ENCODE measurements around the gene R3HDM2. TPM values are rescaled to one million over a fixed set of nuclear protein-coding genes. Genes with fewer than 3 reads are reported as not detected.

R3HDM2 gene
- total RNA-seq, 1 experiment from 2014 or later, result 64.8 TPM

- peaks cover 79% of the 10 kb centered on the region for H3K27me3 Mint-ChIP-seq (ENCODE audit: insufficient read depth, unreplicated experiment)
- intact Hi-C loops (cut with micrococcal nuclease), result no loop called here
- TF ChIP-seq CTCF (IDR thresholded peaks at IDR 0.05; ENCODE audit: unreplicated experiment), result no peak
- CTCF ChIA-PET, result interaction anchor here (0.5 to 6.6 kb wide), 7 partner anchors 8 to 269 kb away, joined by 3 to 59 read pairs (median 3); partner anchors contain the start of gene INHBE
- H3K4me3 Mint-ChIP-seq (ENCODE audit: unreplicated experiment), result no peak overlapping the region
- peaks cover 4% of the 10 kb centered on the region for H3K36me3 Mint-ChIP-seq (ENCODE audit: insufficient read depth, unreplicated experiment)
- peaks cover 6% of the 10 kb centered on the region for H3K4me1 Mint-ChIP-seq (ENCODE audit: insufficient read depth, unreplicated experiment)
- DNase-seq (ENCODE audit: unreplicated experiment), result no peak
- BruUV-seq (replicated peaks), result no TSS peak
- H3K27ac Mint-ChIP-seq (ENCODE audit: low read depth, unreplicated experiment), result no peak overlapping the region
- H3K9me3 Mint-ChIP-seq (ENCODE audit: unreplicated experiment), result no peaks in the 10 kb centered on the region
- POLR2A ChIA-PET, result interaction anchor here (0.6 to 1.0 kb wide), 3 partner anchors 9 to 837 kb away, joined by 3 to 4 read pairs (median 4); no protein-coding TSS in a partner anchor
Measured at GRCh38 chr12:57465747-57466505, 35.1 kb upstream of the R3HDM2 start.

GRCh38 chr12:57465030-57465746, 34.3 kb upstream of the R3HDM2 start:
- Mint-ChIP-seq H3K4me1 (ENCODE audit: insufficient read depth, unreplicated experiment) (peaks cover 11% of the 10 kb centered on the region), H3K36me3 (ENCODE audit: insufficient read depth, unreplicated experiment) (peaks cover 4% of the 10 kb centered on the region), H3K27me3 (ENCODE audit: insufficient read depth, unreplicated experiment) (peaks cover 82% of the 10 kb centered on the region), H3K4me3 (ENCODE audit: unreplicated experiment) (no peak overlapping the region), H3K9me3 (ENCODE audit: unreplicated experiment) (no peaks in the 10 kb centered on the region), H3K27ac (ENCODE audit: low read depth, unreplicated experiment) (no peak overlapping the region)
- CTCF ChIA-PET, result interaction anchor here (0.5 to 6.6 kb wide), 6 partner anchors 12 to 270 kb away, joined by 3 to 59 read pairs (median 3); partner anchors contain the start of gene INHBE
- intact Hi-C loops (cut with micrococcal nuclease), result no loop called here
- BruUV-seq (replicated peaks), result no TSS peak
- POLR2A ChIA-PET, result interaction anchor here (0.6 to 1.0 kb wide), 3 partner anchors 9 to 836 kb away, joined by 3 to 4 read pairs (median 4); no protein-coding TSS in a partner anchor
- no peak for TF ChIP-seq CTCF (IDR thresholded peaks at IDR 0.05; ENCODE audit: unreplicated experiment)
- no peak for DNase-seq (ENCODE audit: unreplicated experiment)

GRCh38 chr12:57464569-57464968, 33.7 kb upstream of the R3HDM2 start:
- Mint-ChIP-seq H3K36me3 (ENCODE audit: insufficient read depth, unreplicated experiment) (peaks cover 4% of the 10 kb centered on the region), H3K27ac (ENCODE audit: low read depth, unreplicated experiment) (no peak overlapping the region), H3K9me3 (ENCODE audit: unreplicated experiment) (no peaks in the 10 kb centered on the region), H3K4me3 (ENCODE audit: unreplicated experiment) (no peak overlapping the region), H3K27me3 (ENCODE audit: insufficient read depth, unreplicated experiment) (peaks cover 81% of the 10 kb centered on the region), H3K4me1 (ENCODE audit: insufficient read depth, unreplicated experiment) (peaks cover 17% of the 10 kb centered on the region)
- POLR2A ChIA-PET, result interaction anchor here (1.0 kb wide), 1 partner anchor 8 kb away, joined by 4 read pairs; no protein-coding TSS in a partner anchor
- no TSS peak for BruUV-seq (replicated peaks)
- intact Hi-C loops (cut with micrococcal nuclease), result no loop called here
- CTCF ChIA-PET, result interaction anchor here (0.6 to 6.6 kb wide), 3 partner anchors 12 to 228 kb away, joined by 3 to 59 read pairs (median 4); partner anchors contain the start of gene INHBE
- no peak for DNase-seq (ENCODE audit: unreplicated experiment)
- no peak for TF ChIP-seq CTCF (IDR thresholded peaks at IDR 0.05; ENCODE audit: unreplicated experiment)

GRCh38 chr12:57462912-57463253, 32.0 kb upstream of the R3HDM2 start:
- Mint-ChIP-seq H3K27me3 (ENCODE audit: insufficient read depth, unreplicated experiment) (peaks cover 64% of the 10 kb centered on the region), H3K36me3 (ENCODE audit: insufficient read depth, unreplicated experiment) (peaks cover 9% of the 10 kb centered on the region), H3K9me3 (ENCODE audit: unreplicated experiment) (no peaks in the 10 kb centered on the region), H3K4me1 (ENCODE audit: insufficient read depth, unreplicated experiment) (peaks cover 25% of the 10 kb centered on the region), H3K27ac (ENCODE audit: low read depth, unreplicated experiment) (peak overlapping the region; percentile 67), H3K4me3 (ENCODE audit: unreplicated experiment) (peak overlapping the region; percentile 70)
- CTCF ChIA-PET, result interaction anchor here (0.6 to 6.6 kb wide), 26 partner anchors 9 to 414 kb away, joined by 3 to 59 read pairs (median 4); partner anchors contain the start of genes ARHGAP9, INHBC and INHBE
- no peak for DNase-seq (ENCODE audit: unreplicated experiment)
- POLR2A ChIA-PET, result interaction anchor here (0.6 to 2.0 kb wide), 5 partner anchors 11 to 196 kb away, joined by 3 to 7 read pairs (median 4); no protein-coding TSS in a partner anchor
- intact Hi-C loops (cut with micrococcal nuclease), result no loop called here
- no peak for TF ChIP-seq CTCF (IDR thresholded peaks at IDR 0.05; ENCODE audit: unreplicated experiment)
- BruUV-seq (replicated peaks), result no TSS peak
